Epithelial cell of alveolus of lung (primary cell): Measurements from ENCODE around the gene RNF166. TPM values are rescaled to one million over a fixed set of nuclear protein-coding genes. Genes with fewer than 3 reads are reported as not detected.

Experiments
- total RNA-seq: library from RNA; depleted of rRNA; stranded (reverse); fragments of >200 nt; gene quantifications from 2 replicates; pipeline ENCODE4 v1.2.1, GENCODE V29; 2015

RNF166 gene
- 28.7 and 34.6 TPM in 2 replicates for total RNA-seq

GRCh38 chr16:88706229-88706964 is at the start of gene RNF166, which contains the start of gene CTU2:
RNF166 (minus strand) TSS chr16:88706408; CDS start chr16:88706325, 83 bp downstream.
CTU2 (plus strand) TSS chr16:88706503; CDS start chr16:88706531, 28 bp downstream.

GRCh38 chr16:88686439-88687253 is 19.6 kb downstream of the RNF166 start, which contains the start of gene SNAI3:
SNAI3 (minus strand) TSS chr16:88686507; CDS start chr16:88686406, 101 bp downstream.

GRCh38 chr16:88662843-88663606 is 43.2 kb downstream of the RNF166 start, which contains the start of gene MVD:
MVD (minus strand) TSS chr16:88663091; CDS start chr16:88663080, 11 bp downstream.

GRCh38 chr16:88650749-88651275 is 55.4 kb downstream of the RNF166 start, which contains the start of gene CYBA:
CYBA (minus strand) TSS chr16:88651053; CDS start chr16:88651013, 40 bp downstream.

Other genes starting within 250 kb of the RNF166 start
- gene ZC3H18, start 136.0 kb downstream of the RNF166 start, total RNA-seq, result 13.1 and 23.2 TPM in 2 replicates
- 1.3 TPM in 1 of 2 replicates, not detected in the other for gene IL17C, start 67.8 kb downstream of the RNF166 start, total RNA-seq
- 229 and 600 TPM in 2 replicates for gene CYBA, start 55.4 kb downstream of the RNF166 start, total RNA-seq
- gene MVD, start 43.3 kb downstream of the RNF166 start, total RNA-seq, result 40.2 and 140 TPM in 2 replicates
- gene SNAI3, start 19.9 kb downstream of the RNF166 start, total RNA-seq, result 0.26 TPM in 1 of 2 replicates, not detected in the other
- 13.6 and 20.8 TPM in 2 replicates for gene CTU2, start 95 bp upstream of the RNF166 start, total RNA-seq
- 63.6 and 160 TPM in 2 replicates for gene PIEZO1, start 78.8 kb upstream of the RNF166 start, total RNA-seq
- gene CDT1, start 97.4 kb upstream of the RNF166 start, total RNA-seq, result 35.5 and 36.7 TPM in 2 replicates
- gene APRT, start 105.5 kb upstream of the RNF166 start, total RNA-seq, result 111 and 212 TPM in 2 replicates
- gene GALNS, start 150.5 kb upstream of the RNF166 start, total RNA-seq, result 19.0 and 40.9 TPM in 2 replicates
- 32.6 and 40.5 TPM in 2 replicates for gene TRAPPC2L, start 150.7 kb upstream of the RNF166 start, total RNA-seq
- not detected in 2 replicates for gene PABPN1L, start 160.3 kb upstream of the RNF166 start, total RNA-seq